ENCODE results near the gene DYRK1A.

Gene DYRK1A

DNA sequence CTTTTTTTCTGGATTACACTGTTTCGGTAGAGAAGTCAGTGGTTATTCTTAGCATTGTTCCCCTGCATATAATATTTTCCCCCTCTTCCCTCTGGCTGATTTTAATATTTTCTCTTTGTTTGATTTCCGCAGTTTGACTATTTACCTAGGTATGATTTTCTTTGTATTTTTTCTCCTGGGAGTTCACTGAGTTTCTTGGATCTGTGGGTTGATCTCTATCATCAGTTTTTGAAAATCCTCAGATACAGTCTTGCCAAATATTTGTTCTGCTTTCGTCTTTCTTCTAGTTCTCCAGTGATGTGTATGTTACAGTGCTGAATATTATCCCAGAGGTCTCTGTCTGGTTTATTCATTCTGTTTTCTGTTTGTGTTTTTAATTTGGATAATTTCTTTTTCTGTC, 136.4 kb downstream of the DYRK1A start:
- no peak overlapping the region for H3K27ac ChIP-seq
- CTCF ChIA-PET = no interaction called here
- POLR2A ChIA-PET (ENCODE audit: low non-redundant PET) = no interaction called here
- DNase-seq (ENCODE audit: low spot score) = no peak
- TF ChIP-seq, protein P1, sequence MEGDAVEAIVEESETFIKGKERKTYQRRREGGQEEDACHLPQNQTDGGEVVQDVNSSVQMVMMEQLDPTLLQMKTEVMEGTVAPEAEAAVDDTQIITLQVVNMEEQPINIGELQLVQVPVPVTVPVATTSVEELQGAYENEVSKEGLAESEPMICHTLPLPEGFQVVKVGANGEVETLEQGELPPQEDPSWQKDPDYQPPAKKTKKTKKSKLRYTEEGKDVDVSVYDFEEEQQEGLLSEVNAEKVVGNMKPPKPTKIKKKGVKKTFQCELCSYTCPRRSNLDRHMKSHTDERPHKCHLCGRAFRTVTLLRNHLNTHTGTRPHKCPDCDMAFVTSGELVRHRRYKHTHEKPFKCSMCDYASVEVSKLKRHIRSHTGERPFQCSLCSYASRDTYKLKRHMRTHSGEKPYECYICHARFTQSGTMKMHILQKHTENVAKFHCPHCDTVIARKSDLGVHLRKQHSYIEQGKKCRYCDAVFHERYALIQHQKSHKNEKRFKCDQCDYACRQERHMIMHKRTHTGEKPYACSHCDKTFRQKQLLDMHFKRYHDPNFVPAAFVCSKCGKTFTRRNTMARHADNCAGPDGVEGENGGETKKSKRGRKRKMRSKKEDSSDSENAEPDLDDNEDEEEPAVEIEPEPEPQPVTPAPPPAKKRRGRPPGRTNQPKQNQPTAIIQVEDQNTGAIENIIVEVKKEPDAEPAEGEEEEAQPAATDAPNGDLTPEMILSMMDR (conservative IDR thresholded peaks at IDR 0.05; ENCODE audit: low read depth) = no peak

DNA sequence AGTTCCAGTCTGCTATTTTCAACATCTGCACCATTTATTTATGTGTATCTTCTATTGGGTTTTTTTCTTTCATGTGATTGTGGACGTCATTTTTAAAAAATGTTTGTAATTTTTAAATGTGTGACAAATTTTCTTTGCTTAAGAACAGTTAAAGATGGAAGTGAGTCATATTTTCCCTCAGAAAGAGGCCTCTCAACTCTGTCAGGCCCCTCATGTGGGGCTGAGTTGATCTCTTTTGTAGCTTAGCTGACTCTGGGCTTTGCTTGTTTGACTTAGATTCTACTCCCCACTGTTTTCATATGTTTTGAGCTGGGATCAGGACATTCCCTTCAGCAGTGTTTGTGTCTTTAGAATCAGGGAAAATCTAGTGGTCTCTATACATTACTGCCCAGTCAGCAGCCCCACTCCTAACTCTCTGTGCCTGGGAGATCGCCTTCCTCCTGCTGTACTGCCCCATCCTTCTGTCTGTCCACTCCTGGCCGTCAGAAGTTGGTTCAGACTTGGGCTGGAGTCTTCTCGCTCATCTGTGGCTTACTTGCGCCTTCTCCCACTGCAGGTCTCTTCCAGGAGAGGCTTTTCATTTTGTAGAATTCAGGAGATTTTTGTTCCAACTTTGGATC, 137.4 kb downstream of the DYRK1A start:
- ChIA-PET POLR2A (ENCODE audit: low non-redundant PET) (no interaction called here), CTCF (interaction anchor here (0.6 kb wide), 1 partner anchor 558 kb away, joined by 3 read pairs; no protein-coding TSS in a partner anchor)
- TF ChIP-seq, protein P1 (conservative IDR thresholded peaks at IDR 0.05; ENCODE audit: low read depth) = no peak
- no peak for DNase-seq (ENCODE audit: low spot score)
- no peak overlapping the region for H3K27ac ChIP-seq

DNA sequence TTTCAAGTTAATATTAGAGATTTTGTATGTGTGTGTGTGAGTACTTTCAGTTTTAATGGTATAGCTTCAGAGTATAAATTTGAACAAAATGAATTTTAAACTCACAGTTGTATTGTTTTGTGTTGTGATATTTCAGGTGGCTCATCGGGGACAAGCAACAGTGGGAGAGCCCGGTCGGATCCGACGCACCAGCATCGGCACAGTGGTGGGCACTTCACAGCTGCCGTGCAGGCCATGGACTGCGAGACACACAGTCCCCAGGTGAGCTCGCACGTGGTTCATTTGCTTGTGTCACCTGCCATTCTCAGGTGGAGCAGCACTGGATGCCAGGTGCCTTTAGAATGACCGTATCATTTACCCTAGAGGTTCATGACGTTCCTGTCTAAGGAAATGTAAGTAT, 139.4 kb downstream of the DYRK1A start:
- H3K27ac ChIP-seq = no peak overlapping the region
- CTCF ChIA-PET = no interaction called here
- DNase-seq (ENCODE audit: low spot score) = no peak
- TF ChIP-seq, protein P1 (conservative IDR thresholded peaks at IDR 0.05; ENCODE audit: low read depth) = no peak
- POLR2A ChIA-PET (ENCODE audit: low non-redundant PET) = no interaction called here

DNA sequence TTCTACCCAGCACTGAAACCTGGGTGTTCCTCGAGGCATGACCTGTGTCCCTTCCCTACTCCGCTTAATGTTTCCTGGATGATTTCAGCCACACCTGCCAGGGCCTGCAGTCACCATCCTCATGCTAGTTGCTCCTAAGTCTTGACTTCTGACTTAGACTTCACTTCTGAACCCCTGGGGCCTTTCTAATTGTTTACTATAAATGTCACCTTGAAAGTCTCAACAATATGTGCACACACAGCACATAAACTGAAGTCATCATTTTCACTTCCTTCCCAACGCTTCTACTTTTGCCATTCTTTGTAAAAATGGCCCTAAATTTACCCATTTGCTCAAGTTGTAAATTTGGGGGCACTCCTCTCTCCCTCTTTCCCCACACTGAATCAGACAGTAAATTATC, 141.1 kb downstream of the DYRK1A start:
- no peak overlapping the region for H3K27ac ChIP-seq
- TF ChIP-seq, protein P1 (conservative IDR thresholded peaks at IDR 0.05; ENCODE audit: low read depth) = no peak
- CTCF ChIA-PET = no interaction called here
- POLR2A ChIA-PET (ENCODE audit: low non-redundant PET) = no interaction called here
- DNase-seq (ENCODE audit: low spot score) = no peak

DNA sequence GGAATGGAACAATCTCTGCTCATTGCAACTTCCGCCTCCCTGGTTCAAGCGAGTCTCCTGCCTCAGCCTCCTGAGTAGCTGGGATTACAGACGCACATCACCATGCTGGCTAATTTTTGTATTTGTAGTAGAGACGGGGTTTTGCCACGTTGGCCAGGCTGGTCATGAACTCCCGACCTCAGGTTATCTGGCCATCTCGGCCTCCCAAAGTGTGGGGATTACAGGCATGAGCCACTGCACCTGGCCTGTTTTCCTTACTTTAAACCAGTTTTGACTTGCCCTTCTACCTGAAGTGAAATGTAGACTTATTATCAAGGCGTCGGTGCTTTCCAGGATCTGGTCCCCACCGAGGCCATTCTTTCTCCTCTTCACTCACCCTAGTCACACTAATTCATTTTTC, 141.8 kb downstream of the DYRK1A start:
- H3K27ac ChIP-seq = no peak overlapping the region
- CTCF ChIA-PET = no interaction called here
- no peak for DNase-seq (ENCODE audit: low spot score)
- TF ChIP-seq, protein P1 (conservative IDR thresholded peaks at IDR 0.05; ENCODE audit: low read depth) = no peak
- POLR2A ChIA-PET (ENCODE audit: low non-redundant PET) = no interaction called here

DNA sequence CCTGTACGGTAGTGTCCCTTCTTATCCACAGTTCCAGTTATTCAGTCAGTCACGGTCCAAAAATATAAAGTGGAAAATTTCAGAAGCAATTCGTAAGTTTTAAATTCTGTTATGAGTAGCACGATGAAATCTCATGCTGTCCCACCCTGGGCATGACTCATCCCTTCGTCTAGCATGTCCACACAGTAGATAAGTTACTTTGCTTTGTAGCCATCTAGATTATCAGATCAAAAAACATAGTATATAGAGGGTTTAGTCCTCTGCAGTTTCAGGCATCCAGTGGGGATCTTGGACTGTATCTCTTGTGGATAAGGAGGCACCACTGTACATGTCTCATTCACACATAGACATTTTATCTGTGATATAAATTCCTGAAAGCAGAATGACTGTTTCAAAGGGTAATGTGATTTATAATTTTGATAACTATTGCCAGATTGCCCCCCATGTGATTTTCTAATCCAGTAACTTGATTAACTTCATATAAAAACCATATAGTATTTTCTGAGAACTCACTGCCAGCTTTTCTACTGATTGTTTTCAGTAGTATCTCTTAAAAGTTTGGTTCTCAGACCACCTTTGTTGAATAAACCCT, 143.3 kb downstream of the DYRK1A start:
- TF ChIP-seq, protein P1 (conservative IDR thresholded peaks at IDR 0.05; ENCODE audit: low read depth) = no peak
- CTCF ChIA-PET = no interaction called here
- POLR2A ChIA-PET (ENCODE audit: low non-redundant PET) = no interaction called here
- H3K27ac ChIP-seq = no peak overlapping the region
- no peak for DNase-seq (ENCODE audit: low spot score)

All from RWPE1 (cell line).